GM12892 (cell line): Measurements from ENCODE around the gene SPTLC3.
"Not testable (repeated sequence)": the region's sequence is repeated elsewhere in the genome, so short reads cannot be mapped to it uniquely, and the experiment has no call there.

Experiments used
- DNase-seq: peaks from one replicate; pipeline ENCODE4 v3.0.0; 2011; ENCODE audit not compliant: insufficient read length
- FAIRE-seq: peaks from 2 replicates; lab custom pipeline; 2011; peaks lifted over from hg19 to GRCh38; lab: Jason Lieb, UNC
- POLR2A ChIP-seq: IDR thresholded peaks from 2 replicates; pipeline ENCODE4 v1.6.1; 2011; ENCODE audit warnings: low read depth, low read length, control low read depth
- POLR2AphosphoS5 ChIP-seq: IDR thresholded peaks from 2 replicates; pipeline ENCODE4 v1.6.1; 2011; ENCODE audit warnings: low read depth, low read length, control low read depth
- TAF1 ChIP-seq: IDR thresholded peaks from 2 replicates; pipeline ENCODE4 v1.6.1; 2011; ENCODE audit warnings: low read depth, mild to moderate bottlenecking, control low read depth, low read length, borderline replicate concordance

Gene SPTLC3

GRCh38 chr20:12975833-12976608, 32.8 kb upstream of the SPTLC3 start:
- TF ChIP-seq POLR2A (no peak), POLR2AphosphoS5 (no peak), TAF1 (no peak)
- DNase-seq (no peak), FAIRE-seq (no peak)

- DNase-seq = no peak
- FAIRE-seq = no peak
- TF ChIP-seq TAF1 (no peak), POLR2AphosphoS5 (no peak), POLR2A (no peak)
Observed at GRCh38 chr20:12976720-12977309, 32.0 kb upstream of the SPTLC3 start.

- FAIRE-seq = no peak
- no peak for DNase-seq
- TF ChIP-seq POLR2AphosphoS5 (no peak), POLR2A (no peak), TAF1 (no peak)
Observed at GRCh38 chr20:12977328-12978125, 31.2 kb upstream of the SPTLC3 start.

GRCh38 chr20:12978126-12978394, 30.7 kb upstream of the SPTLC3 start:
- TF ChIP-seq POLR2A = no peak
- no peak for TF ChIP-seq TAF1
- no peak for TF ChIP-seq POLR2AphosphoS5
- no peak for FAIRE-seq
- no peak for DNase-seq

- no peak for FAIRE-seq
Observed at GRCh38 chr20:12978613-12979495, 29.9 kb upstream of the SPTLC3 start.

GRCh38 chr20:12979713-12980112, 29.1 kb upstream of the SPTLC3 start:
- DNase-seq, FAIRE-seq: not testable (repeated sequence)

More at GRCh38 chr20:12978613-12979495, 29.9 kb upstream of the SPTLC3 start:
- no peak for DNase-seq
- no peak for TF ChIP-seq POLR2A
- no peak for TF ChIP-seq TAF1
- no peak for TF ChIP-seq POLR2AphosphoS5

- TF ChIP-seq TAF1 = no peak
- TF ChIP-seq POLR2AphosphoS5 = no peak
- TF ChIP-seq POLR2A = no peak
- no peak for DNase-seq
- no peak for FAIRE-seq
Observed at GRCh38 chr20:12982098-12982497, 26.7 kb upstream of the SPTLC3 start.

GRCh38 chr20:12984069-12984765, 24.6 kb upstream of the SPTLC3 start:
- FAIRE-seq (no peak), DNase-seq (no peak)
- no peak for TF ChIP-seq POLR2A
- TF ChIP-seq TAF1 = no peak
- TF ChIP-seq POLR2AphosphoS5 = no peak

- DNase-seq (no peak), FAIRE-seq (no peak)
- TF ChIP-seq POLR2AphosphoS5 = no peak
- TF ChIP-seq TAF1 = no peak
- TF ChIP-seq POLR2A = no peak
Observed at GRCh38 chr20:12984863-12985262, 23.9 kb upstream of the SPTLC3 start.

GRCh38 chr20:12987261-12987660, 21.5 kb upstream of the SPTLC3 start:
- TF ChIP-seq POLR2A (no peak), TAF1 (no peak), POLR2AphosphoS5 (no peak)
- FAIRE-seq = no peak
- no peak for DNase-seq
